NT2/D1 (cell line): Measurements from ENCODE around the gene EVX1.

Experiments used
- YY1 ChIP-seq: IDR thresholded peaks from 2 replicates; pipeline ENCODE4 v1.6.1; 2011; ENCODE audit not compliant: insufficient read length, insufficient read depth
- ZNF274 ChIP-seq: IDR thresholded peaks from 2 replicates; pipeline ENCODE4 v1.6.1; 2011; ENCODE audit warnings: mild to moderate bottlenecking, low read depth, low read length

DNA sequence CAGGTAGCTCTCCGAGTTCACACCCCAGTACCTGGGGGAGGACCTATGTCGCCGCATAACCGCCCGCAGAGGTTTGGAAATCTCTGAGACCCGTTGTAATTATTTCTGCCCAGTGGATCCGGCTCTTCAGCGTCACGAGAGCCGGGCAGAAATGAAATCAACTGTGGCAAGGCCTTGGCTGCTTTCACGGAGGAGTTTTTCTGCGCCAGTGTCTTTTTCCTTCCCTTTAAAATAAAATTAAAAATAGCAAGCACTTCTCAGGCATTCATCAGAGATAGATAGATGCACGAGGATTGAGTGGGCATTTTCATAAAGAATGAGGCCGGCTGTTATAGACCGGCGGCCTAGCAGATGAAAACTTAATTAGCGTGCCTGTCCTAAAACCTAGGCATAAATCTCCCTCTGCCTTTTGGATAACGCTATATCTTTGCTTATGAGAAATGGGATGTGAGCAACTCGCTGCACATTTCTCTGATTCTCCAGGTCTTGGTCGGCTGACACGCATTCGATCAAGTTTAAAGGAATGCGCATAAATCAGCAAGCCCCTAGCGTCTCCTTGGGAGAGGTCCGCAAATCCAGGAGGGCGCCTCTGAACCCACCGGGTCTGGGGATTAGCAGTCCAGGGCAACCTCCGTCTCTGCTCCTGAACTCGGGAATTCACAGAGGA lies 49.1 kb upstream of the EVX1 start:
- TF ChIP-seq ZNF274, result no peak
- TF ChIP-seq YY1, result no peak
